T-helper 1 cell (primary cell): ENCODE results near the gene GRID1.
"Not testable (repeated sequence)": the region's sequence is repeated elsewhere in the genome, so short reads cannot be mapped to it uniquely, and the experiment has no call there.

Source experiments
- DNase-seq, 5 donors: peaks; one replicate each; pipeline ENCODE4 v3.0.0-alpha.2; 2012 to 2020

Gene GRID1

GRCh38 chr10:85851325-85851724 is 515.3 kb downstream of the GRID1 start:
- DNase-seq, result no peak

GRCh38 chr10:85850736-85851135 is 515.9 kb downstream of the GRID1 start:
- no peak for DNase-seq

DNA sequence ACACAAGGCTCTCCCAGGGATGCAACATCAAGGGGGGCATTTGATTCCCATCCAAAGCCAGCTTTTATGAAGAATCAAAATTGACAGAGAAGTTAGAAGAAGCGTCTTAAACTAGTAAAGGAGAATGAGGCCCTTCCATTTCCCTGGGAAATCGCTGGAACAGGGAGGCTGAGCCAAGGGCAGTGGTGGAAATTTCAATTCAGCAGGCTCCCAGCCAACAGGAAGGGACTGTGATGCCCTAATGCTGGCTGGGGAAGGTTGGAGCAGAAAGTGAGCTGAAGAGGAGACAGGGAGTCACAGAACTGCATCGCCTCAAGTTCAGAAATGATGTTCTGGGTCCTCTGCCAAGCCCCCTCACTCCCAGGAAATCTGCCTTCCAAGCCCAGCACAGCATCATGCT is 517.3 kb downstream of the GRID1 start:
- no peak for DNase-seq

- DNase-seq, result no peak
Measured at GRCh38 chr10:85848756-85849155, 517.8 kb downstream of the GRID1 start.

- DNase-seq, result peak in 1 of 5 donors; percentile 2
Measured at GRCh38 chr10:85847085-85847484, 519.5 kb downstream of the GRID1 start.

DNA sequence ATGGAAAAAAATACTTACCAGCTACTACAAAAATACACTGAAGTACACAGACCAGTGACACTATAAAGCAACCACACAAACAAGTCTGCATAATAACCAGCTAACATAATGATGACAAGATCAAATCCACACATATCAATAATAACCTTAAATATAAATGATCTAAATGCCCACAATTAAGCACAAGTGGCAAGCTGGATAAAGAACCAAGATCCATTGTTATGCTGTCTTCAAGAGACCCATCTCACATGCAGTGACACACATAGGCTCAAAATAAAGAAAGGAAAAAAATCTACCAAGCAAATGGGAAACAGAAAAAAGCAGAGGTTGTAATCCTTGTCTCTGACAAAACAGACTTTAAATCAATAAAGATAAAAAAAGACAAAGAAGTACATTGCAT is 527.9 kb downstream of the GRID1 start:
- DNase-seq, result not testable (repeated sequence)

DNA sequence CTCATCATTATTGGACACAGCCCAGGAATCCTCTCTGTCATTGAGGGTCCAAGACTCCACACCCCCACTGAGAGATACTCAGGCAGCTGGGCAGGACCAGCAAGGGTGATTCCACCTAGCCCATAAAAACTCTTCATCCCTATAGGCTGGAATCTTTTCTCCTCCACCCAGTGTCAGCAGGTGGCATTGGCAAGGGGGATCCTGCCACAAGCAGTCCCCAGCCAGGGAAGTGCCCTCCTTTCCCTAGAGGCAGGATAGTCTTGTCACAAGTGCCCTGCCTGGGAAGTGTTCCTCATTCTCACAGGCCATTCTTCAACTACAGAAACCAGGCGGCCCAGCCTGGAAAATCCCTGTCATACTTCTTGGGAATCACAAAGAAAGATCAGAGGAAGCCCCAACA is 533.6 kb downstream of the GRID1 start:
- no peak for DNase-seq

DNA sequence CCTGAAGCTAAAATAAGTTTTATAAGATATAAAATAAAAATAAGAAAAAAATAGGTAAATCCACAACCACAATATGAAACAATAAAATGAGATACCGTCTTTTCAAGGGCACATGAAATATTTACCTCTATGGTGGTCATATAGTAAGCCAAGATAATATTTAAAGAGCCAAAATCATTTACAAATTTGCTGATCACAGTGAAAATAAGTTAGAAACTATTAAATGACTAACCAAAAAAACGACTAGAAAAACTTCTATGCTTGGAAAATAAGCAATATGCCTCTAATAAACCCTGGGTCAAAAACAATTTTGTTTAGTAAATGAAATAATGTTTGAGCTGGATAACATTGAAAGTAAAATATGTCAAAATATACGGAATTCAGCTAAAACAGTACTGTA is 535.2 kb downstream of the GRID1 start:
- no peak for DNase-seq

DNA sequence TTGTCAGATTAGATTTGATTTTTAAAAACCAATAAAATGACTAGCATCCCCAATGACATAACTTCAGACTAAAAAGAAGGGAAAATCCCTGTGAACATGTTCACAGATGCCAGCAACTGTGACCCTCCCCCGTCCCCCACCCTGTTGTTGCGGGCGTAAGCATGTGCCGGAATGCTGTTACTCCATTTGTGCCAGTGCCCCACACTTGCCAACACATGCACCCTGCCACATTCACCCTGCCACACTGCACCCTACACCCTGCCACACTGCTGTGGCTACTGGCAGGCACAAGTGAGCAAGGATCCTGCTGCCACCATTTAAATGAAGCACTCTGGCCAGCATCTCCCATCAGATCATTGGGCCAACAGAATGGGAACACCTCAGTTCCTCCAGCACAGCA is 540.2 kb downstream of the GRID1 start:
- no peak for DNase-seq

DNA sequence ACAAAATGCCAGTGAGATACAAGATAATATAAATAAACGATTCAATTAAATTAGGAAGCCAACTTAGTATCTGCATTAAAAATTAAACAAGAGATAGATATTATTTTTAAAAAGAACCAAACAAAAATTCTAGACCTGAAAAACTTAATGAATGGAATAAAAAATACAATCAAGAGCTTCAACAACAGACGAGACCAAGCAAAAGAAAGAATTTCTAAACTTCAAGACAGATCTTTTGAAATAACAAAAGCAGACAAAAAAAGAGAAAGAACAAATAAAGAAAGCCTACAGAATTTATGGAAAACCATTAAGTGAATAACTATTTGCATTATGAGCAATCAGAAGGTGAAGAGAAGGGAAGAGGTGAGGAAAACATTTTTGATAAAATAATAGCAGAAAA is 555.2 kb downstream of the GRID1 start:
- DNase-seq, result no peak

- no peak for DNase-seq
Measured at GRCh38 chr10:85810674-85811073, 555.9 kb downstream of the GRID1 start.

DNA sequence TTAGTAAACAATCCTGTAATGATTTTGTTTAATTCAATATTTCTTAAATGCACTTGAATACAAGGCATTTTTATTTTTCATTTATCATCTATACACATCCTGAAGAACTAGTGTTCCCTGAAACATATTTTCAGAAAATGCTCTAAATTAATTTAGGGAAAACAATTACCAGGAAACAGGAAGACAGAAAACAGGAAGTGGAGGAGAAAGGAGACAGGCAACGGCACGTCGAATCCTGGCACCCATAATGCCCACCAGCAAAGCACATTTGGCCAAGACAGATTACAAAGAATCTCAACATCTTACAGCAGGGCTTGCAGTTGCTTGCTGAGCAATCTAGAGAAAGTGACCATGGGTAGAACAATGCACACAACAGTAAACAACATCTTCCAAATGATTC is 571.1 kb downstream of the GRID1 start:
- DNase-seq, result no peak

DNA sequence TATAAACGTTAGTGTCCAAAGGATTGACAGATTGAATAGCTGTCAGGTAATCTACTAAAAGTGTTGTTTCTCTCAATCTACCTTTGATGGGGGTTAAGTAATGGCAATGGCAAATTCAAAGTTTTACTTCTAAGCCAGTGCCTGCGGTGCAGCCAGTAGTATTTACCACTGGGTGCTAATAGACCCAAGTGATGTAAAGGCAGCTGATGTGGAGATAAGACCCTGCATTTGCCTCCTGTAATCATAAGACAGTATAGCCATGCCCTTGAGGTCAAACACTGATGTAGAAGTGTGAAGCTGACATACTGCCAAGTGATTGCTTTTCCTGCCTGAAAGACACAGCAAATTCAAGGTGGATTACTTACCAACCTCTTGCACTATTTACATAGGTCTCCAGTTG is 572.0 kb downstream of the GRID1 start:
- DNase-seq, result no peak

DNA sequence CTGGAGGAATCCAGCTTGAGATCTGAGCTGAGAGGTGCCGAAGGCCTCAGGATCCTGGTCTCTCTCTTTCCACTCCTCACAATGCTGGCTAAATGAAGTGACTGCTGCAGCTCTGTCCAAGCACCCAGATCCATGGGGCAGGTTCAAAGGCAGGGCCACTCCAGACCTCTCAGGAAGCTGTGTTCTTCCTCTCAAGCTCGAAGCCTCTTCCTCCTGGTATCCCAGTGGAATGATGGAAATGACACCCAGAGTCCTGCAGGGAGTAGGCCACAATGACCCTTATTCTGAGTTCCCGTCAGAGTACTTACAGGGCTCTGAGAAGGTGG is 574.1 kb downstream of the GRID1 start:
- no peak for DNase-seq

GRCh38 chr10:85791818-85792532 is 574.6 kb downstream of the GRID1 start:
- no peak for DNase-seq

DNA sequence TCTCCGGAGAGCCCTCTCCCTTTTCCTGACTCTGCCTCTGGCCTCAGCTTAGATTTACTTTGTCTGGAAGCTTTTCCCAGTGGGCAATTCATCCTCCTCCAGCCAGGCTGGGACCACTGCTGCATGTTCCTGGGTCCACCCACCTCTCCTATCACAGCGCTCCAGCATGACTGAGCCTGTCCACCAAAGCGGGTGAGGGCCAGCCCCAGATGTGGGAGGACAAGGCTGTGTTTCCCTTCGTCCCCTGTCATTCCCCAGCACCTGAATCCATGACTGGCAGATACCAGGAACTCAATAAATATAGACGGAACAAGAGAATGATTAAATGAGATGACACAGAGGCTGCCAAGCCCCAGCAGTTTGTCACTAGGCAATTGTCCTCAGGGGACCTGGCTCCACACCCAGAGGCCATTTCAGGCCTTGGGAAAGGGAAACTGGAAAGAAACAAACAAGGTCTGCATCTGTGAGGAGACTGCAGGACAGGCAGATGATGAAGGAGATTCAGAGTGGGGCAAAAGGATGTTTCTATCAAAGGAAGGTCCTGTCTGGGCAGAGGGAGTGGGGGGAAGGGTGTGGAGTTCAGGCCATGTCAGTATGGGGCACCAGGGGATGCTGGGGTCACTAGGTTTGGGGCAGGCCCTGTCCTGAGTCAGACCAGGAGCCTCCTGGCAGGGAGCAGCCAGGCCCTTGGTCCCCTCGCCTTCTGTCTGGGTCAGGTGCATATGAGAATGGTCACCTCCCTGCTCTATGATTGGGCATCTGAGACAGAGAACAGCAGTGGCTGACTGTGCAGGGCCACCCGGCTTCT is 576.4 kb downstream of the GRID1 start:
- no peak for DNase-seq

GRCh38 chr10:85789125-85789524 is 577.5 kb downstream of the GRID1 start:
- DNase-seq, result no peak

DNA sequence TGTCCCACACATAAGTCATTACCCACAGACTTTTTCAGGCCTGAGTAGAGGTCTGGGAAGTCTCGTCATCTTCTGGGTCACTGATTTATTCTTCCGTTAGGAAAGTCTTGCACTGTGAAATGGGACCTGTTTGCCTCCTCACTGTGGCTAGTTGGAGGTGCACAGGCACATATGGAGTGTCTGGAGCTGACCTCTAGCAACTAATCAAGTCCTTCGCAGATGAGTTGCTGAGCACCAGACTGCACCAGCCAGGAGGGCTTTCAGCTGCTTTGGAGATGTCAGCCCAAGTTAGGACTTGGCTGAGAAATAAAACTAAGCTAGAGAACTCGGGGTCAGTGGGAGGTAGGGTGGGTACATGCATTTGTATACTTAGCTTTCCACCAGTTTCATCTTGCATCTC is 578.0 kb downstream of the GRID1 start:
- DNase-seq, result no peak

GRCh38 chr10:85787881-85788280 is 578.7 kb downstream of the GRID1 start:
- no peak for DNase-seq

DNA sequence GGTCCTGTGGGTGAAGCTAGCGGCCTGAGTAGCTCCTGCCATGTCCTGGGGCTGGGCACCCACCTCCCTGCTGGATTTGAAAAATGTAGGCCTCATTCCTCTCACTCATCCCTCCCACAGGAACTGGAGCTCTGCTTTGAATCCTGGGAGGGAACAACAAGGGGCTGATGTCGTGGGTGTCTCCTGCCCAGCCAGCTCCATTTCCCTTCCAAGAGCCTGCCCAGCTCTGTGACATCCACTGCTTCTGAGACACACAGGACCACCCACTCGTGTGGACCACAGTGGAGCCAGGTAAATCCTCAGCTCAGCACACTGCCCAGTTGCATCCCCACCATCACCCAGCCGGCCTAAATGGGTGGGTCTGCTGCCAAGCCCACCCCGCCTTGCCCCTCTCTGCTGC is 579.2 kb downstream of the GRID1 start:
- no peak for DNase-seq

GRCh38 chr10:85786401-85786899 is 580.1 kb downstream of the GRID1 start:
- DNase-seq, result no peak

DNA sequence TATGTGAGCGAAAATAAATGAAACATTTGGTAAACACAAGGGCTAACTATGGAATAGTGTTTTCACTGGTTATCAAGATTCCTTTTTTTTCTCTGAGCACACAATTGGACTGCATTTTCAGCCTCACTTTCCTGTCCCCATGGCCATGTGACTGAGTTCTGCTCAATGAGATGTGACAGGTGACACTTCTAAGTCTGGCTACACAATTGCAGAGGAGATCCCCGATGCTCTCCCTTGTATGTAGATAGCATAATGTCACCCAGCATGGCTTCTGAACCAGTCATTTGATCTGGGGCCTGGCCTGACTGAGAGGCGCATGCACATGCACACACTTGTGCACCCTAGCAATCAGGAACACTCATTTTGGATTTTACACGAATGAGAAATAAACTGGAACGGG is 581.8 kb downstream of the GRID1 start:
- no peak for DNase-seq

- no peak for DNase-seq
Measured at GRCh38 chr10:85781404-85781803, 585.2 kb downstream of the GRID1 start.

- DNase-seq, result no peak
Measured at GRCh38 chr10:85778074-85778473, 588.5 kb downstream of the GRID1 start.
